Left renal pelvis (tissue), 4 donors: ENCODE results near the gene UIMC1. TPM values are rescaled to one million over a fixed set of nuclear protein-coding genes. Genes with fewer than 3 reads are reported as not detected.

ENCODE experiments used
- DNase-seq, 4 donors: peaks; one replicate each; pipeline ENCODE4 v3.0.0-alpha.2; 2013; ENCODE audit warnings: low read depth in 4 of 4, low spot score in 3 of 4
- polyA plus RNA-seq, 4 donors: library from polyadenylated mRNA; unstranded; fragments of 120-200 nt; gene quantifications; one replicate each; pipeline ENCODE4 v1.2.1, GENCODE V29; 2013; ENCODE audit not compliant: insufficient read length in 4 of 4

Gene UIMC1
- polyA plus RNA-seq, 4 donors, result 37.7 to 47.0 (median 44.7) TPM

- no peak for DNase-seq
These were observed 118.3 kb downstream of the UIMC1 start for GRCh38 chr5:176888016-176888864.

DNA sequence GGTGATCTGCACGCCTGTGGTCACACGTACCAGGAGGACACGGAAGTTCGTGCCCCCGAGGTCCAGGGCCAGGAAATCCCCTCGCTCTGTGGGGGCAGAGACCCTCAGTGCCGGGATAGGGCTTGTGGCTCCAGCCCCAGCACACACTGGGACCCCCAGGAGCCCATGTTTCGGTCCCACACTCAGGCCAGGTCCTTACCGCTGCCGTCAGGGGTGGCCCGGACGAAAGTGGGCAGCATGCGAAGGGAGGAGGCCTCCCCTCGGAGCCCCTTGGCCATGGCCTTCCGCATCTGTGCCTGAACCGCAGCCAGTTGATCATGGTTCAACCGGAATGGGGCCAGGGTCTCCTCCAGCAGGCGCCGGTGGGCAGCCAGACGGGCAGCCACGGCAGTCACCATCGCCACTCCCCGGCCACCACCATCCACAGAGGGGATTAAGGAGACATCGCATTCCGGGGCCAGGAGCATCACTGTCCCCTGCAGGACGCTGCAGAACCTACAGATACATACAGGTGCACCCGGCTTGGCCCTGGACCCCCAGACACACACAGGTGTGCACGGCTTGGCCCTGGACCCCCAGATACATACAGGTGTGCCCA lies 119.2 kb downstream of the UIMC1 start:
- DNase-seq, result no peak

- no peak for DNase-seq
These were observed 120.0 kb downstream of the UIMC1 start for GRCh38 chr5:176886336-176887251.

GRCh38 chr5:176884571-176884890 lies 122.0 kb downstream of the UIMC1 start:
- DNase-seq, result no peak

- no peak for DNase-seq
These were observed 122.6 kb downstream of the UIMC1 start for GRCh38 chr5:176883700-176884570.

DNA sequence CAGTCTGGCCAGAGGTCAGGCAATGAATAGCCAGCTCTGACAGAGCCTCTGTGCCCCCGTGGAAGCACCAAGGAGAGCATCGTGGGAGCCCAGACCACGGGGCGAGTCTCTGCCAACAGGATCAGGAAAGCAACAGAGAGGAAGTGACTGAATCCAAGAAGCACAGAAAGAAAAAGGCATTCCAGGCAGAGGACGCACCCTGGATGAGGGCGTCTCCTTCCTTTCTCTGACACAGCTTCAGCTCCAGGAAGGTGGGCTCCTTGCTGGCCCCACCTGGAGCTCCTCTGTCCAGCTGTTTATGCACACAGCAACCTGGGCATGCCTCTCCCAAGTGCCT lies 124.0 kb downstream of the UIMC1 start:
- DNase-seq, result no peak

- no peak for DNase-seq
These were observed 124.6 kb downstream of the UIMC1 start for GRCh38 chr5:176881816-176882566.

GRCh38 chr5:176881021-176881749 lies 125.4 kb downstream of the UIMC1 start:
- DNase-seq, result no peak

- DNase-seq, result no peak
These were observed 126.1 kb downstream of the UIMC1 start for GRCh38 chr5:176880366-176881020.

DNA sequence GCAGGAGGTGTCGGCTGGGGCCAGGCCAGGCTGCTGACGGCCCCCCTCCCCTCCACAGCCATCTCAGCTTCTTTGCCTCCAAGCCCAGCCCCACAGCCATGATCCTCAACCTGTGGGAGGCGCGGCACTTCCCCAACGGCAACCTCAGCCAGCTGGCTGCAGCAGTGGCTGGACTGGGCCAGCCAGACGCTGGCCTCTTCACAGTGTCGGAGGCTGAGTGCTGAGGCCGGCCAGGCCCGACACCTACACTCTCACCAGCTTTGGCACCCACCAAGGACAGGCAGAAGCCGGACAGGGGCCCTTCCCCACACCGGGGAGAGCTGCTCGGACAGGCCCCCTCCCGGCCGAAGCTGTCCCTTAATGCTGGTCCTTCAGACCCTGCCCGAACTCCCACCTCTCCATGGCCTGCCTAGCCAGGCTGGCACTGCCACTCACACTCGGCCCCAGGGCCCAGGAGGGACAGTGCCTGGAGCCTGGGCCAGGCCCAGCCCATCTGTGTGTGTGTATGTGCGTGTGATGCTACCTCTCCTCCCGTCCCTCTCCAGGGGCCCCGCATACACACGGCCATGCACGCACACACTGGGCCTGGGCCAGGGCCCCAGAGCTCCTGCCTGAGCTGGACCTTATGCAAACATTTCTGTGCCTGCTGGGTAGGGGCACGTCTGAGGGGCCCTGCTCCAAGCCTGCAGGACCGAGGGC lies 126.8 kb downstream of the UIMC1 start:
- DNase-seq, result no peak

DNA sequence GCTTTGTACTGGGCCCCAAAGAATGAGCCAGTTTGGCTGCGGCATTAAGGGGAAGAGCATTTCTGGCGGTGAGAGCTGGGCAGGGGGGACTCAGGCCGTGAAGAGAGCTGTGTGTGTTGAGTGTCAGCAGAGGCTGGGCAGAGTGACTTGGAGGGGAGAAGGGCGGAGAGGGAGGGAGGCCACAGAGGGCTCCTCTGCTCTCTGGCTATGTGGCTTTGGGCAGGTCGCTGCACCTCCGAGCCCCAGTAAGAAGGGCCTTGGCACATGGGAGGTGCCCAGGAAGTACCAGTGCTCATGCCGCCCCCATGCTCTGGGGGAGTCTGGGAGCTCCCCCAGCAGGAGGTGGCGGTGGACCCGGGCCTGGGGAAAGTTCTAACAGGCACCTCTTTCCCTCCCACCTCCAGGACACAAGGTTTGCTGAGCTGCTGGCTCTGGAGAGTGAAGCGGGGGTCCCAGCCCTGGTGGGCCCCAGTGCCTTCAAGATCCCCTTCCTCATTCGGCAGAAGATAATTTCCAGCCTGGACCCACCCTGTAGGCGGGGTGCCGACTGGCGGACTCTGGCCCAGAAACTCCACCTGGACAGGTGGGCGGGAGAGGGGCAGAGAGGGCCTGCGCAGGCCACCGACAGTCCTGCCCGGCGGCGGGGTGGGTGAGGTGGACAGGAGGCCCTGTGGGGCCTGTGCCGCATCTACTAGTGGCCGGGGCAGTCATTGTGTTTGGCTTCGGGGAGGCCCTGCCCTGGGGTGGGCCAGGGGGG lies 127.5 kb downstream of the UIMC1 start:
- no peak for DNase-seq

DNA sequence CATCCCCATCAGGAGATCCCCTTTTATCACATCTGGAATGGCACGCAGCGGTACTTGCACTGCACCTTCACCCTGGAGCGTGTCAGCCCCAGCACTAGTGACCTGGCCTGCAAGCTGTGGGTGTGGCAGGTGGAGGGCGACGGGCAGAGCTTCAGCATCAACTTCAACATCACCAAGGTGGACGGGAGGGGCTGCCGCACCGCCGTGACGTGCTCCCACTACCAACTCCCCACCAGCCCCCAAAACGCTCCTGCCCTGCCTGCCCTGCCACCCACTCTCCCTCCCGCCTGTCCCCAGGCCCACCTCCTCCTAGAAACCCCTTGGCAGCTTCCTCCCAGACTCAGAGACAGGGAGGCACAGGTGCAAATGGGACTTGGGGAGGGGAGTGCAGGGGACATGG lies 128.1 kb downstream of the UIMC1 start:
- DNase-seq, result no peak

- no peak for DNase-seq
These were observed 128.7 kb downstream of the UIMC1 start for GRCh38 chr5:176877793-176878331.

- no peak for DNase-seq
These were observed 129.8 kb downstream of the UIMC1 start for GRCh38 chr5:176876506-176877431.

- no peak for DNase-seq
These were observed 130.6 kb downstream of the UIMC1 start for GRCh38 chr5:176875783-176876505.
